ENCODE measurements around the gene GALNT14.

GALNT14 gene

GRCh38 chr2:31136000-31136399 lies 2.2 kb downstream of the GALNT14 start:
- no peak for DNase-seq (ENCODE audit: low read depth)
- no peak for TF ChIP-seq CTCF (IDR thresholded peaks at IDR 0.05; ENCODE audit: low read length, missing control alignments)
- H3K4me3 ChIP-seq (replicated peaks; ENCODE audit: low read depth, low read length), result no peak overlapping the region

GRCh38 chr2:31134480-31134879 lies 3.8 kb downstream of the GALNT14 start:
- TF ChIP-seq CTCF (IDR thresholded peaks at IDR 0.05; ENCODE audit: low read length, missing control alignments), result no peak
- no peak overlapping the region for H3K4me3 ChIP-seq (replicated peaks; ENCODE audit: low read depth, low read length)
- no peak for DNase-seq (ENCODE audit: low read depth)

GRCh38 chr2:31132786-31133185 lies 5.5 kb downstream of the GALNT14 start:
- no peak for TF ChIP-seq CTCF (IDR thresholded peaks at IDR 0.05; ENCODE audit: low read length, missing control alignments)
- no peak overlapping the region for H3K4me3 ChIP-seq (replicated peaks; ENCODE audit: low read depth, low read length)
- no peak for DNase-seq (ENCODE audit: low read depth)

- TF ChIP-seq CTCF (IDR thresholded peaks at IDR 0.05; ENCODE audit: low read length, missing control alignments), result no peak
These were observed 6.4 kb downstream of the GALNT14 start for GRCh38 chr2:31131871-31132270.

GRCh38 chr2:31129375-31130171 lies 8.7 kb downstream of the GALNT14 start:
- H3K4me3 ChIP-seq (replicated peaks; ENCODE audit: low read depth, low read length), result no peak overlapping the region
- TF ChIP-seq CTCF (IDR thresholded peaks at IDR 0.05; ENCODE audit: low read length, missing control alignments), result no peak
- no peak for DNase-seq (ENCODE audit: low read depth)

More at GRCh38 chr2:31131871-31132270, 6.4 kb downstream of the GALNT14 start:
- no peak for DNase-seq (ENCODE audit: low read depth)
- H3K4me3 ChIP-seq (replicated peaks; ENCODE audit: low read depth, low read length), result no peak overlapping the region

GRCh38 chr2:31127931-31128330 lies 10.3 kb downstream of the GALNT14 start:
- no peak for DNase-seq (ENCODE audit: low read depth)
- H3K4me3 ChIP-seq (replicated peaks; ENCODE audit: low read depth, low read length), result no peak overlapping the region
- no peak for TF ChIP-seq CTCF (IDR thresholded peaks at IDR 0.05; ENCODE audit: low read length, missing control alignments)

Data from fibroblast of pulmonary artery (primary cell).